ENCODE measurements around the gene PRR19.

DNA sequence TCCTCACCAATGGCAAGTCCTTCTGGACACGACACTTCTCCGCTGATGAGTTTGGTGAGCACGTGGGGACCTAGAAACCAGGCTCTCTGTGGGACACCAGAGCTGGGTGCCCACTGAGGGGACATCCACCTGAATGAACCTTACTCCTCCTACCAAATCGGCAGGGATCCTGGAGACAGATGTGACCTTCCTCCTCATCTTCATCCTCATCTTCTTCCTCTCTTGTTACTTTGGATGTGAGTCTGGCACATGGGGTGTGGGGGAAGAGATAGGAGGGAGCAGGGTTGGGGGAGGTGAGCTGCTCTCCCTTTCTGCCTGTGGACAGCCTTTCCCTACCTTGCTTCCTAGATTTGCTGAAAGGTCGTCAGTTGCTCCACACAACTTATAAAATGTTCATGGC, 13.1 kb downstream of the PRR19 start:
- TF ChIP-seq CTCF (IDR thresholded peaks at IDR 0.05; ENCODE audit: poor library complexity, severe bottlenecking), result no peak
- TF ChIP-seq, protein P1, sequence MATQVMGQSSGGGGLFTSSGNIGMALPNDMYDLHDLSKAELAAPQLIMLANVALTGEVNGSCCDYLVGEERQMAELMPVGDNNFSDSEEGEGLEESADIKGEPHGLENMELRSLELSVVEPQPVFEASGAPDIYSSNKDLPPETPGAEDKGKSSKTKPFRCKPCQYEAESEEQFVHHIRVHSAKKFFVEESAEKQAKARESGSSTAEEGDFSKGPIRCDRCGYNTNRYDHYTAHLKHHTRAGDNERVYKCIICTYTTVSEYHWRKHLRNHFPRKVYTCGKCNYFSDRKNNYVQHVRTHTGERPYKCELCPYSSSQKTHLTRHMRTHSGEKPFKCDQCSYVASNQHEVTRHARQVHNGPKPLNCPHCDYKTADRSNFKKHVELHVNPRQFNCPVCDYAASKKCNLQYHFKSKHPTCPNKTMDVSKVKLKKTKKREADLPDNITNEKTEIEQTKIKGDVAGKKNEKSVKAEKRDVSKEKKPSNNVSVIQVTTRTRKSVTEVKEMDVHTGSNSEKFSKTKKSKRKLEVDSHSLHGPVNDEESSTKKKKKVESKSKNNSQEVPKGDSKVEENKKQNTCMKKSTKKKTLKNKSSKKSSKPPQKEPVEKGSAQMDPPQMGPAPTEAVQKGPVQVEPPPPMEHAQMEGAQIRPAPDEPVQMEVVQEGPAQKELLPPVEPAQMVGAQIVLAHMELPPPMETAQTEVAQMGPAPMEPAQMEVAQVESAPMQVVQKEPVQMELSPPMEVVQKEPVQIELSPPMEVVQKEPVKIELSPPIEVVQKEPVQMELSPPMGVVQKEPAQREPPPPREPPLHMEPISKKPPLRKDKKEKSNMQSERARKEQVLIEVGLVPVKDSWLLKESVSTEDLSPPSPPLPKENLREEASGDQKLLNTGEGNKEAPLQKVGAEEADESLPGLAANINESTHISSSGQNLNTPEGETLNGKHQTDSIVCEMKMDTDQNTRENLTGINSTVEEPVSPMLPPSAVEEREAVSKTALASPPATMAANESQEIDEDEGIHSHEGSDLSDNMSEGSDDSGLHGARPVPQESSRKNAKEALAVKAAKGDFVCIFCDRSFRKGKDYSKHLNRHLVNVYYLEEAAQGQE (IDR thresholded peaks at IDR 0.05; ENCODE audit: borderline replicate concordance), result no peak
- no peak for TF ChIP-seq POLR2AphosphoS5 (IDR thresholded peaks at IDR 0.05)
- TF ChIP-seq EZH2 (IDR thresholded peaks at IDR 0.05; ENCODE audit: borderline replicate concordance, insufficient read depth, low read length, poor library complexity, severe bottlenecking), result no peak
- no peak for TF ChIP-seq TAF1 (IDR thresholded peaks at IDR 0.05; ENCODE audit: low read depth)
- TF ChIP-seq RAD21 (conservative IDR thresholded peaks at IDR 0.05), result no peak
- no peak for TF ChIP-seq SMC3 (conservative IDR thresholded peaks at IDR 0.05; ENCODE audit: poor library complexity)
- TF ChIP-seq MXI1 (conservative IDR thresholded peaks at IDR 0.05; ENCODE audit: poor library complexity, severe bottlenecking), result no peak

Data from neural cell (in vitro differentiated cells).